SK-N-MC (cell line): ENCODE data around the gene NLRX1.

Source experiments
- EZH2 ChIP-seq: fragments of 200-600 bp; sonication (generic); IDR thresholded peaks from one replicate; pipeline ENCODE4 v1.6.1; 2017; ENCODE audit warnings: antibody characterized with exemption
- FOXP2 ChIP-seq: optimal IDR thresholded peaks from 2 replicates; pipeline ENCODE3; 2011; ENCODE audit warnings: mild to moderate bottlenecking, moderate library complexity; ENCODE audit not compliant: insufficient read depth; ENCODE audit errors: extremely low read length, control extremely low read depth
- POLR2AphosphoS5 ChIP-seq: IDR thresholded peaks from 2 replicates; pipeline ENCODE4 v1.6.1; 2012; ENCODE audit warnings: mild to moderate bottlenecking, low read depth, low read length, borderline replicate concordance

DNA sequence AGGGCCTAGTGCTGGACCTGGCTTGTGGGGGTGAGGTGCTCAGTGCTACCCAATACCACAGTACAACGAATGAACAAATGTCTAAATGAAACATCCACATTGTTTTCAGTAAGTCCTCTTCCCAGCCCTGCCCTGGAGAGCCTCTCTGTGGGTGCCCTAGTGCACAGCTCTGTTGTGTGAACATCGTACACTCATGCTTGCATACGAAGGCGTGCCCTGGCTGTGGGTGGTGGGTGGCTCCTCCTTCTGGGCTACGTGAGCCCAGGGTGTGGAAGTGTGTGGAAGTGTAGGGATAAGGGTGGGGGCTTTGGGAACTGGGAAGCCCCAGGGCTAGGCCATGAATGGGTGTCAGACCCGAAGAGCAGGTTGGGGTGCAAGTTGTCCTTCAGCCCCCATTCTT lies 592 bp upstream of the NLRX1 start:
- no peak for TF ChIP-seq EZH2
- no peak for TF ChIP-seq POLR2AphosphoS5
- no peak for TF ChIP-seq FOXP2
